HG03039 (cell line): ENCODE results near the gene FMO3.

Experiments
- ATAC-seq: cut with Tn5 transposase; IDR thresholded peaks from one replicate; pipeline ENCODE4 v1.9.1; 2021; ENCODE audit warnings: mild to moderate bottlenecking, moderate library complexity; ENCODE audit not compliant: unreplicated experiment

Gene FMO3

GRCh38 chr1:171155484-171155883 is 64.8 kb downstream of the FMO3 start:
- no peak for ATAC-seq

DNA sequence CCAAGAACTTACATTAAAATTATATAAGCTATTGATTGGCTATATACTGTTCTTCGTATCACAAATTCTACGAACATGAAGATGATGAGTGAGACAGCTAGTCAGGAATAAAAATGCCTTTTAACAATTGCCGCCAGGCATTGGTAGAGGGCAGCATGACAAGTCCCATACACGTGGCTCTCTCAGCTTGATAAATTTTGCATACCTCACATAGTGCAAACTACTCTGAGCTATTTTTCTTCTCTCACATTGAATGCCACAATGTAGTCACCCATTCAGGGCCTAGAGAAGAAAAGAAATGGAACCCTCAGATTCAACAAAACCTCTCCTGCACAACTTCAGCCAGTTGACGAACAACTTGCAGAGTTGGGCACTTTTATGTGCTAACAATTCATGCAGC is 67.4 kb downstream of the FMO3 start:
- no peak for ATAC-seq

- ATAC-seq, result no peak
These were observed 67.8 kb downstream of the FMO3 start for GRCh38 chr1:171158551-171158950.

- ATAC-seq, result no peak
These were observed 68.4 kb downstream of the FMO3 start for GRCh38 chr1:171159148-171159547.

GRCh38 chr1:171160211-171160610 is 69.5 kb downstream of the FMO3 start:
- ATAC-seq, result no peak

GRCh38 chr1:171160639-171161354 is 70.1 kb downstream of the FMO3 start:
- ATAC-seq, result no peak

DNA sequence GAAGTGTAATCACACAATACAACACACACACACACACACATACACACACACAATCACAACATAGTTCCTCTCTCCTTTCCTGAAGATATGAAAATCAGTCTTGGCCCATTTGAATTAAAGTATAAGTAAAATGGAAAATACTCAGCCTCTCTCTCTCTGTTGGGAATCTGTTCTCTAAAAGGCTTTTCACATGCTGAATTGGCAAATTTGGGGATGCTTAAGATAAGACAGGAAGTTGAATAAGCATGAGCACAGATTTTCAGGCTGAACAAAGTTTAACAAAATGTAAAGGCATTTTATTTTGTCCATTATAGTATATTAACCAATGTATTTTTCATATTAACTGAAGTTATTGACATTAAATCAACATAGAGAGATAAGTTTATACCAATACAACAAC is 70.7 kb downstream of the FMO3 start:
- ATAC-seq, result no peak

DNA sequence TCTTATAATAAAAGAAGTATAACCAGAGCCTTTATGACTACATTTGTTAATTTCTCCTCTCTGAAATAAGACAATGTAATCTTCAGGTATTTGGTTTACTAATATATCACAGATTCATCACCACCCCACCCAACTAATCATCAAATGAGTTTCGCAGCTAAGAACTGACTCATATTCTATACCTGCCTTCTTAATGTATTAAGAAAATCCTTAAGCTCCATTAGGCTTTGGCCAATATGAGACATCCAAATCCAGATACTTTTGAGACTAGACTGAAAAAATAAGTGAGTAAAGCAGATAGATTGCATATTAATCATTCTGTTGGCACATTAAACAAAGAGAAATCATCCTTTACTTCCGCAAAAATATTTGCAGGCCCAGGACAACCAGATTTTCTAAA is 75.7 kb downstream of the FMO3 start:
- ATAC-seq, result no peak
